Thyroid gland (tissue), 4 donors: ENCODE measurements around the gene DMD.

Experiments used
- POLR2A ChIP-seq, 2 donors: fragments of 450-650 bp; IDR thresholded peaks; one replicate each; pipeline ENCODE4 v1.6.1; 2017; ENCODE audit warnings: antibody characterized with exemption in 2 of 2, mild to moderate bottlenecking in 2 of 2, moderate library complexity in 1 of 2
- TF ChIP-seq, protein P1 (sequence below), 6 experiments: fragments of 200-600 bp in 3 of 6; fragments of 450-650 bp in 3 of 6; sonication (generic) in 3 of 6; IDR thresholded peaks; one replicate each; pipeline ENCODE4 v1.5.1; 2016 to 2019; ENCODE audit warnings: antibody characterized with exemption in 6 of 6, mild to moderate bottlenecking in 2 of 6, inconsistent platforms in 1 of 6, moderate library complexity in 1 of 6

- TF ChIP-seq, protein P1, sequence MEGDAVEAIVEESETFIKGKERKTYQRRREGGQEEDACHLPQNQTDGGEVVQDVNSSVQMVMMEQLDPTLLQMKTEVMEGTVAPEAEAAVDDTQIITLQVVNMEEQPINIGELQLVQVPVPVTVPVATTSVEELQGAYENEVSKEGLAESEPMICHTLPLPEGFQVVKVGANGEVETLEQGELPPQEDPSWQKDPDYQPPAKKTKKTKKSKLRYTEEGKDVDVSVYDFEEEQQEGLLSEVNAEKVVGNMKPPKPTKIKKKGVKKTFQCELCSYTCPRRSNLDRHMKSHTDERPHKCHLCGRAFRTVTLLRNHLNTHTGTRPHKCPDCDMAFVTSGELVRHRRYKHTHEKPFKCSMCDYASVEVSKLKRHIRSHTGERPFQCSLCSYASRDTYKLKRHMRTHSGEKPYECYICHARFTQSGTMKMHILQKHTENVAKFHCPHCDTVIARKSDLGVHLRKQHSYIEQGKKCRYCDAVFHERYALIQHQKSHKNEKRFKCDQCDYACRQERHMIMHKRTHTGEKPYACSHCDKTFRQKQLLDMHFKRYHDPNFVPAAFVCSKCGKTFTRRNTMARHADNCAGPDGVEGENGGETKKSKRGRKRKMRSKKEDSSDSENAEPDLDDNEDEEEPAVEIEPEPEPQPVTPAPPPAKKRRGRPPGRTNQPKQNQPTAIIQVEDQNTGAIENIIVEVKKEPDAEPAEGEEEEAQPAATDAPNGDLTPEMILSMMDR (IDR thresholded peaks at IDR 0.05): no peak
- no peak for TF ChIP-seq POLR2A (IDR thresholded peaks at IDR 0.05)
Observed at GRCh38 chrX:31542566-31542965, 1668.8 kb downstream of the DMD start.
